Heart right ventricle (tissue), 16 donors: Measurements from ENCODE around the gene RBP3. TPM values are rescaled to one million over a fixed set of nuclear protein-coding genes. Genes with fewer than 3 reads are reported as not detected.
A peak's percentile ranks its signal among the peaks of the same experiment; 100 is the strongest.

Experiments
- ATAC-seq, 8 donors: fragments of 200-7000 bp; cut with Tn5 transposase; one replicate each; pipeline ENCODE4 v1.9.1; 2020; ENCODE audit warnings: mild to moderate bottlenecking in 8 of 8, moderate library complexity in 8 of 8, moderate number of reproducible peaks in 1 of 8
- DNase-seq, 2 donors: peaks; one replicate each; pipeline ENCODE4 v3.0.0-alpha.2; 2020
- H3K27ac ChIP-seq, 10 donors: fragments of 200-600 bp; sonication (generic) in 2 of 10; one replicate each; pipeline versions ENCODE4 v1.5.0 to v1.8.0; 2020 to 2022; ENCODE audit warnings: mild to moderate bottlenecking in 3 of 10
- H3K27me3 ChIP-seq, 7 donors: fragments of 200-600 bp; one replicate each; pipeline ENCODE4 v1.8.0; 2021 to 2022; ENCODE audit warnings: mild to moderate bottlenecking in 2 of 7
- H3K36me3 ChIP-seq, 9 donors: fragments of 200-600 bp; sonication (generic) in 1 of 9; one replicate each; pipeline versions ENCODE4 v1.5.0 to v1.8.0; 2020 to 2022; ENCODE audit warnings: mild to moderate bottlenecking in 2 of 9
- H3K4me1 ChIP-seq, 9 donors: fragments of 200-600 bp; sonication (generic) in 1 of 9; one replicate each; pipeline versions ENCODE4 v1.5.0 to v1.8.0; 2020 to 2022; ENCODE audit warnings: mild to moderate bottlenecking in 4 of 9
- H3K4me3 ChIP-seq, 10 donors: fragments of 200-600 bp; sonication (generic) in 2 of 10; one replicate each; pipeline versions ENCODE4 v1.5.0 to v1.8.0; 2020 to 2022; ENCODE audit warnings: mild to moderate bottlenecking in 7 of 10, moderate library complexity in 2 of 10
- H3K9me3 ChIP-seq, 11 donors: fragments of 200-600 bp in 10 of 11; sonication (generic) in 2 of 11; one replicate each; pipeline versions ENCODE4 v1.5.0 to v1.8.0; 2013 to 2022; ENCODE audit warnings: mild to moderate bottlenecking in 2 of 11, control low read depth in 1 of 11, moderate library complexity in 1 of 11
- CTCF ChIP-seq, 9 donors: fragments of 200-600 bp; sonication (generic) in 2 of 9; IDR thresholded peaks; one replicate each; pipeline versions ENCODE4 v1.5.0 to v1.8.0; 2021 to 2022; ENCODE audit warnings: antibody characterized with exemption in 9 of 9, mild to moderate bottlenecking in 5 of 9, moderate library complexity in 1 of 9
- WGBS, 2 donors: extraction: QIAGEN DNeasy Blood & Tissue Kit; methylation state at CpG; one replicate each; pipeline ENCODE4 v1.1.7; 2013; ENCODE audit warnings: inconsistent platforms in 1 of 2; 5-methylcytosine and 5-hydroxymethylcytosine counted together
- intact Hi-C, 10 donors: fragments of 100-400 bp; cut with DNase I; formaldehyde crosslinking; loops; one replicate each; pipeline versions ENCODE4 v1.11.1 to v1.14.2; 2022
- polyA plus RNA-seq, 2 donors: library from polyadenylated mRNA; stranded (reverse); fragments of 200-250 nt; gene quantifications; one replicate each; pipeline ENCODE4 v1.2.3, GENCODE V29; 2013
- total RNA-seq, 10 donors: library from RNA; stranded (reverse); fragmentation: NEBNext Ultra II Directional in 3 of 10; extraction: Animal tissue kit (Norgen Biotek cat#: 25700) in 3 of 10; gene quantifications; one replicate each; pipeline versions ENCODE4 v1.2.1 to v1.2.4, GENCODE V29; 2021 to 2023
- donor health status: Arrhythmogenic right ventricular cardiomyopathy.
- donor health status: ischemic (EF 13 %, LVEDD 7.1; RV severe dilation, severe dysfunction).
- donor health status: healthy with polysubstance abuse.
- donor health status: DM: no; HTN: yes; CAD: no.
- donor health status: DM: no; HTN: no; CAD: no.
- donor health status: ischemic (EF 25% LVEDD 6.9; RV normal size, moderate dysfunction).
- donor health status: ischemic (EF 25% LVEDD 5.7; RV mildly dilated, moderate dysfunction).
- donor health status: healthy.
- donor health status: DM: yes; HTN: yes; CAD: no.
- donor health status: Ischemic cardiomyopathy.
- donor health status: ischemic (EF 35%, LVEDD 5.7; RV mildly dilated, moderate dysfunction).
- donor health status: nonischemic (EF 11% LVEDD 7.7; RV severe dilation, severe dysfunction).
- donor health status: DM: yes; HTN: yes; CAD: no.
- donor health status: PGD.
- donor health status: ischemic (EF 29% LVEDD 5.4; RV normal size, mild dysfunction).
- donor health status: nonischemic (EF 23%, LVEDD 6.1; RV moderate dilation, normal function).

Gene RBP3
- total and polyA plus RNA-seq, 12 donors: not detected

- DNase-seq (no peak), ATAC-seq (no peak)
- Histone ChIP-seq H3K9me3 (no peaks in the 10 kb centered on the region), H3K36me3 (no peaks in the 10 kb centered on the region), H3K27me3 (peaks cover 0 to 12% (median 3%) of the 10 kb centered on the region in 7 donors), H3K4me3 (no peak overlapping the region), H3K4me1 (no peaks in the 10 kb centered on the region), H3K27ac (no peak overlapping the region)
- intact Hi-C loops: no loop called here
- no peak for TF ChIP-seq CTCF (IDR thresholded peaks at IDR 0.05)
- WGBS, 2 donors: 92 to 94% methylated on average over 7 of the region's 7 CpGs
These were observed 22.7 kb downstream of the RBP3 start for GRCh38 chr10:47370878-47371277.

GRCh38 chr10:47371629-47372485 lies 23.7 kb downstream of the RBP3 start:
- H3K4me3 ChIP-seq: no peak overlapping the region
- peaks cover 0 to 22% (median 6%) of the 10 kb centered on the region in 7 donors for H3K27me3 ChIP-seq
- TF ChIP-seq CTCF (IDR thresholded peaks at IDR 0.05): no peak
- 85% methylated on average over 7 of the region's 7 CpGs for WGBS, 2 donors
- no peak overlapping the region for H3K27ac ChIP-seq
- no peak for DNase-seq
- no peaks in the 10 kb centered on the region for H3K4me1 ChIP-seq
- intact Hi-C loops: no loop called here
- ATAC-seq: no peak
- no peaks in the 10 kb centered on the region for H3K9me3 ChIP-seq
- no peaks in the 10 kb centered on the region for H3K36me3 ChIP-seq

- H3K4me3 ChIP-seq: no peak overlapping the region
- DNase-seq (no peak), ATAC-seq (no peak)
- H3K4me1 ChIP-seq: no peaks in the 10 kb centered on the region
- no peak overlapping the region for H3K27ac ChIP-seq
- 72 to 83% methylated on average over 6 of the region's 6 CpGs for WGBS, 2 donors
- no peak for TF ChIP-seq CTCF (IDR thresholded peaks at IDR 0.05)
- intact Hi-C loops: no loop called here
- H3K27me3 ChIP-seq: peaks cover 0 to 27% (median 10%) of the 10 kb centered on the region in 7 donors
- no peaks in the 10 kb centered on the region for H3K9me3 ChIP-seq
- H3K36me3 ChIP-seq: no peaks in the 10 kb centered on the region
These were observed 24.6 kb downstream of the RBP3 start for GRCh38 chr10:47372726-47373125.

GRCh38 chr10:47374611-47375536 lies 26.7 kb downstream of the RBP3 start:
- Histone ChIP-seq H3K4me3 (no peak overlapping the region), H3K36me3 (no peaks in the 10 kb centered on the region), H3K4me1 (no peaks in the 10 kb centered on the region), H3K27me3 (peaks cover 0 to 34% (median 20%) of the 10 kb centered on the region in 7 donors), H3K9me3 (no peaks in the 10 kb centered on the region), H3K27ac (no peak overlapping the region)
- 69 to 76% methylated on average over 12 of the region's 12 CpGs for WGBS, 2 donors
- peak in 1 of 8 donors; percentile 20 for ATAC-seq
- TF ChIP-seq CTCF (IDR thresholded peaks at IDR 0.05): no peak
- intact Hi-C loops: no loop called here
- DNase-seq: no peak
